Left cardiac atrium (tissue), 4 donors: ENCODE measurements around the gene PDZD2. TPM values are rescaled to one million over a fixed set of nuclear protein-coding genes. Genes with fewer than 3 reads are reported as not detected.

ENCODE experiments used
- ATAC-seq, 2 donors: fragments of 200-7000 bp; cut with Tn5 transposase; one replicate each; pipeline ENCODE4 v1.9.1; 2020; ENCODE audit warnings: mild to moderate bottlenecking in 2 of 2, moderate library complexity in 2 of 2
- DNase-seq: peaks from one replicate; pipeline ENCODE4 v3.0.0-alpha.2; 2020
- intact Hi-C, 2 donors: fragments of 100-400 bp; cut with DNase I; formaldehyde crosslinking; loops; one replicate each; pipeline versions ENCODE4 v1.14.1 to v1.15.1; 2022 to 2023
- total RNA-seq, 2 donors: library from RNA; stranded (reverse); fragmentation: NEBNext Ultra II Directional; extraction: Animal tissue kit (Norgen Biotek cat#: 25700); gene quantifications; one replicate each; pipeline ENCODE4 v1.2.1, GENCODE V29; 2021
- donor health status: DM: no; HTN: yes; CAD: no.
- donor health status: DM: no; HTN: yes; CAD: no; lungs with severe emphysema.
- donor health status: DM: yes; HTN: yes; CAD: no.
- donor health status: Dilated cardiomyopathy.

The PDZD2 gene
- total RNA-seq, 2 donors from 2014 or later, result 66.2 to 77.3 TPM

- DNase-seq (no peak), ATAC-seq (peak in 1 of 2 donors; percentile 49)
- intact Hi-C loops, result no loop called here
Observed at GRCh38 chr5:31844622-31845345, 205.9 kb downstream of the PDZD2 start.

- DNase-seq (no peak), ATAC-seq (no peak)
- intact Hi-C loops, result no loop called here
Observed at GRCh38 chr5:31845361-31845760, 206.4 kb downstream of the PDZD2 start.

- intact Hi-C loops, result no loop called here
- peak in 1 of 2 donors; percentile 11 for ATAC-seq
- no peak for DNase-seq
Observed at GRCh38 chr5:31846934-31847333, 208.0 kb downstream of the PDZD2 start.

- peak; percentile 24 for DNase-seq
- intact Hi-C loops, result no loop called here
Observed at GRCh38 chr5:31847354-31847753, 208.4 kb downstream of the PDZD2 start.

GRCh38 chr5:31850981-31851689 lies 212.2 kb downstream of the PDZD2 start:
- ATAC-seq (no peak), DNase-seq (no peak)
- intact Hi-C loops, result no loop called here

More at GRCh38 chr5:31847354-31847753, 208.4 kb downstream of the PDZD2 start:
- ATAC-seq, result peak; percentile 81 to 89

- no peak for DNase-seq
- intact Hi-C loops, result no loop called here
- no peak for ATAC-seq
Observed at GRCh38 chr5:31853398-31854135, 214.6 kb downstream of the PDZD2 start.

GRCh38 chr5:31854181-31855133 lies 215.5 kb downstream of the PDZD2 start:
- ATAC-seq, result peak; percentile 81 to 93
- intact Hi-C loops, result no loop called here
- peak; percentile 54 for DNase-seq

- DNase-seq (no peak), ATAC-seq (peak; percentile 41 to 44)
- intact Hi-C loops, result no loop called here
Observed at GRCh38 chr5:31855134-31856040, 216.5 kb downstream of the PDZD2 start.

GRCh38 chr5:31859096-31859495 lies 220.2 kb downstream of the PDZD2 start:
- ATAC-seq (no peak), DNase-seq (no peak)
- intact Hi-C loops, result no loop called here

GRCh38 chr5:31860278-31860677 lies 221.3 kb downstream of the PDZD2 start:
- DNase-seq (no peak), ATAC-seq (no peak)
- intact Hi-C loops, result no loop called here

GRCh38 chr5:31860726-31861433 lies 221.9 kb downstream of the PDZD2 start:
- intact Hi-C loops, result no loop called here
- DNase-seq, result no peak
- ATAC-seq, result peak in 1 of 2 donors; percentile 79

GRCh38 chr5:31861601-31862000 lies 222.7 kb downstream of the PDZD2 start:
- intact Hi-C loops, result no loop called here
- DNase-seq (no peak), ATAC-seq (no peak)

- ATAC-seq (no peak), DNase-seq (no peak)
- intact Hi-C loops, result no loop called here
Observed at GRCh38 chr5:31863991-31864411, 225.1 kb downstream of the PDZD2 start.

GRCh38 chr5:31866166-31866565 lies 227.2 kb downstream of the PDZD2 start:
- DNase-seq (no peak), ATAC-seq (no peak)
- intact Hi-C loops, result no loop called here

- ATAC-seq, result no peak
- intact Hi-C loops, result no loop called here
- DNase-seq, result no peak
Observed at GRCh38 chr5:31867219-31867618, 228.3 kb downstream of the PDZD2 start.

GRCh38 chr5:31880449-31880848 lies 241.5 kb downstream of the PDZD2 start:
- ATAC-seq (no peak), DNase-seq (no peak)
- intact Hi-C loops, result no loop called here

- no peak for DNase-seq
- intact Hi-C loops, result no loop called here
- no peak for ATAC-seq
Observed at GRCh38 chr5:31884896-31885295, 246.0 kb downstream of the PDZD2 start.
